Ishikawa (cell line): ENCODE data around the gene GBF1.

Source experiments
- EP300 ChIP-seq: IDR thresholded peaks from 2 replicates; pipeline ENCODE4 v1.6.1; 2012; ENCODE audit warnings: borderline replicate concordance
- FOXM1 ChIP-seq: IDR thresholded peaks from 2 replicates; pipeline ENCODE4 v1.6.1; 2012; ENCODE audit warnings: low read depth, borderline replicate concordance
- TAF1 ChIP-seq: IDR thresholded peaks from 2 replicates; pipeline ENCODE4 v1.6.1; 2012; ENCODE audit warnings: low read depth, mild to moderate bottlenecking
- TCF12 ChIP-seq: IDR thresholded peaks from 2 replicates; pipeline ENCODE4 v1.6.1; 2012; ENCODE audit warnings: low read depth
- YY1 ChIP-seq: IDR thresholded peaks from 2 replicates; pipeline ENCODE4 v1.6.1; 2012; ENCODE audit warnings: low read depth
- ZBTB7A ChIP-seq: IDR thresholded peaks from 2 replicates; pipeline ENCODE4 v1.6.1; 2012; ENCODE audit warnings: low read depth
- TF ChIP-seq, protein P1 (sequence below): IDR thresholded peaks from 2 replicates; pipeline ENCODE4 v1.6.1; 2012; ENCODE audit warnings: low read depth, mild to moderate bottlenecking

DNA sequence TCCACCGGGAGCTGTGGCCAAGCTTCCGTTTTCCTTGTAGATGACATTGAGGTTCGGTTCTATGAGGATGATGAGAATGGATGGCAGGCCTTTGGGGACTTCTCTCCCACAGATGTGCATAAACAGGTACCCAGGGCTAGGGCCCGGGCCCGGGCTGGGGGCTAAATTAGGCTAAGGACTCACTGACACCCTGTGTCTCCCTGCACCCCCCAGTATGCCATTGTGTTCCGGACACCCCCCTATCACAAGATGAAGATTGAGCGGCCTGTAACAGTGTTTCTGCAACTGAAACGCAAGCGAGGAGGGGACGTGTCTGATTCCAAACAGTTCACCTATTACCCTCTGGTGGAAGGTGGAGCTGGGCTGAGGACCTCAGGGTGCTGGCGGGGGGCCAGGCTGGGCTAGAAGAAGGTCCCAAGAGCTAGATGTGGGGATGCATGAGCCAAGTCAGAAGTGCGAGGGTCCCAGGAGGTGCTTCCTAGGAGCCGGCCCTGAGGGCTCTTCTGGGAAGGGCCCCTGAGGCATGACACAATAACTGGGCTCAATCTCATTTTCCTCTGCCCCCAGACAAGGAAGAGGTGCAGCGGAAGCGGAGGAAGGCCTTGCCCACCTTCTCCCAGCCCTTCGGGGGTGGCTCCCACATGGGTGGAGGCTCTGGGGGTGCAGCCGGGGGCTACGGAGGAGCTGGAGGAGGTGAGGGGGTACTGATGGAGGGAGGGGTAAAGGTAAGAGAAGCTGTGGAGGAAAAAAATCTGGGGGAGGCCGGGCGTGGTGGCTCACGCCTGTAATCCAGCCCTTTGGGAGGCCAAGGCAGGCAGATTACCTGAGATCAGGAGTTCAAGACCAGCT is 153.1 kb downstream of the GBF1 start:
- TF ChIP-seq, protein P1, sequence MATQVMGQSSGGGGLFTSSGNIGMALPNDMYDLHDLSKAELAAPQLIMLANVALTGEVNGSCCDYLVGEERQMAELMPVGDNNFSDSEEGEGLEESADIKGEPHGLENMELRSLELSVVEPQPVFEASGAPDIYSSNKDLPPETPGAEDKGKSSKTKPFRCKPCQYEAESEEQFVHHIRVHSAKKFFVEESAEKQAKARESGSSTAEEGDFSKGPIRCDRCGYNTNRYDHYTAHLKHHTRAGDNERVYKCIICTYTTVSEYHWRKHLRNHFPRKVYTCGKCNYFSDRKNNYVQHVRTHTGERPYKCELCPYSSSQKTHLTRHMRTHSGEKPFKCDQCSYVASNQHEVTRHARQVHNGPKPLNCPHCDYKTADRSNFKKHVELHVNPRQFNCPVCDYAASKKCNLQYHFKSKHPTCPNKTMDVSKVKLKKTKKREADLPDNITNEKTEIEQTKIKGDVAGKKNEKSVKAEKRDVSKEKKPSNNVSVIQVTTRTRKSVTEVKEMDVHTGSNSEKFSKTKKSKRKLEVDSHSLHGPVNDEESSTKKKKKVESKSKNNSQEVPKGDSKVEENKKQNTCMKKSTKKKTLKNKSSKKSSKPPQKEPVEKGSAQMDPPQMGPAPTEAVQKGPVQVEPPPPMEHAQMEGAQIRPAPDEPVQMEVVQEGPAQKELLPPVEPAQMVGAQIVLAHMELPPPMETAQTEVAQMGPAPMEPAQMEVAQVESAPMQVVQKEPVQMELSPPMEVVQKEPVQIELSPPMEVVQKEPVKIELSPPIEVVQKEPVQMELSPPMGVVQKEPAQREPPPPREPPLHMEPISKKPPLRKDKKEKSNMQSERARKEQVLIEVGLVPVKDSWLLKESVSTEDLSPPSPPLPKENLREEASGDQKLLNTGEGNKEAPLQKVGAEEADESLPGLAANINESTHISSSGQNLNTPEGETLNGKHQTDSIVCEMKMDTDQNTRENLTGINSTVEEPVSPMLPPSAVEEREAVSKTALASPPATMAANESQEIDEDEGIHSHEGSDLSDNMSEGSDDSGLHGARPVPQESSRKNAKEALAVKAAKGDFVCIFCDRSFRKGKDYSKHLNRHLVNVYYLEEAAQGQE, result no peak
- TF ChIP-seq TCF12, result no peak
- TF ChIP-seq EP300, result no peak
- no peak for TF ChIP-seq TAF1
- TF ChIP-seq YY1, result no peak
- TF ChIP-seq FOXM1, result no peak
- TF ChIP-seq ZBTB7A, result no peak
